ENCODE data around the gene ATRIP.
A peak's percentile ranks its signal among the peaks of the same experiment; 100 is the strongest.

- TF ChIP-seq, protein P1, sequence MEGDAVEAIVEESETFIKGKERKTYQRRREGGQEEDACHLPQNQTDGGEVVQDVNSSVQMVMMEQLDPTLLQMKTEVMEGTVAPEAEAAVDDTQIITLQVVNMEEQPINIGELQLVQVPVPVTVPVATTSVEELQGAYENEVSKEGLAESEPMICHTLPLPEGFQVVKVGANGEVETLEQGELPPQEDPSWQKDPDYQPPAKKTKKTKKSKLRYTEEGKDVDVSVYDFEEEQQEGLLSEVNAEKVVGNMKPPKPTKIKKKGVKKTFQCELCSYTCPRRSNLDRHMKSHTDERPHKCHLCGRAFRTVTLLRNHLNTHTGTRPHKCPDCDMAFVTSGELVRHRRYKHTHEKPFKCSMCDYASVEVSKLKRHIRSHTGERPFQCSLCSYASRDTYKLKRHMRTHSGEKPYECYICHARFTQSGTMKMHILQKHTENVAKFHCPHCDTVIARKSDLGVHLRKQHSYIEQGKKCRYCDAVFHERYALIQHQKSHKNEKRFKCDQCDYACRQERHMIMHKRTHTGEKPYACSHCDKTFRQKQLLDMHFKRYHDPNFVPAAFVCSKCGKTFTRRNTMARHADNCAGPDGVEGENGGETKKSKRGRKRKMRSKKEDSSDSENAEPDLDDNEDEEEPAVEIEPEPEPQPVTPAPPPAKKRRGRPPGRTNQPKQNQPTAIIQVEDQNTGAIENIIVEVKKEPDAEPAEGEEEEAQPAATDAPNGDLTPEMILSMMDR (IDR thresholded peaks at IDR 0.05): peak in 3 of 12 donors; percentile 8 to 40 (median 9)
- TF ChIP-seq POLR2A (IDR thresholded peaks at IDR 0.05): peak; percentile 90 to 98
Measured at GRCh38 chr3:48446425-48447193, at the start of gene ATRIP.

Measured in heart left ventricle (tissue), 13 donors.